ENCODE results near the gene MOB3B. TPM values are rescaled to one million over a fixed set of nuclear protein-coding genes. Genes with fewer than 3 reads are reported as not detected.

MOB3B gene
- total and polyA plus RNA-seq, 2 donors (not counting 1 experiment from before 2014, with no cell fraction given) = under 0.01 to 0.15 TPM

DNA sequence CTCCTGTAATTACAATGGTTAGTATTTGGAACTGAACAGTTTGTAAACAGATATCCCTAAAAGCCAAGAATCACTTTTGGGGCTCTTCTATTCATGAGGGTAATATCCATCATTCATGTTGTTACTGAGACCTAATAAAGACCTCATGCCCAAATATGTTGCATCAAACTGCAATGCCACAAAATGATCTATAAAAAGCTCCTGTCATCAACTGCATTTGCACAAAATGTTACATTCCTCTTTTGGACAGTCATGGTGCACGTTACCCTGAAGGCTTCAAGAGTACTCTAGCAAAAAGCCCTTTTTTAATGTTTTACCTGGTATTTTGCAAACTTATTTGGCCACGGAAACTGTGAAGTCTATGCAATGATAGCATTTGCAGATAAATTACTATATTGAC is 218.4 kb downstream of the MOB3B start:
- no peak overlapping the region for H3K9ac ChIP-seq (ENCODE audit: insufficient read depth, low read length)

DNA sequence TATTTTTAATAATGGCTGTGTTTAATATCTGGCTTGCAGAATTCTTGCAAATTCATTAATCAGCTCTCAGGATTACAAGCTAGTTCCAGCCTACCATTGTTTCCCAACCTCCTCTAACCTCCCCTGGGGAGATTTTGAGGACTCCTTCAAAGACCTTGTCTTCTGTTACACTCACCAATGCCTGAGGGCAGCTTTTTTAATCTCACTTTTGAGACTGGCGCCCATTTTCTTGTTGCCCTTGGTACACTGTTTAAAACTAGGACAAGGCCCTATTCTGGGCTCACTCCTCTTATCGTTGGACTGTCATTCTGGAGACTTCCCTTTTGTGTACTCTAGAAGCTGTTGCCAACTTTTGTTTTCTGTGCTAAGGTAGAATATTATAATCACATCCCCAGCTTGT is 219.0 kb downstream of the MOB3B start:
- Histone ChIP-seq H3K27ac (ENCODE audit: insufficient read depth, low read length) (no peak overlapping the region), H3K36me3 (ENCODE audit: control insufficient read depth, insufficient read depth, low read length) (no peaks in the 10 kb centered on the region), H3K4me2 (ENCODE audit: extremely low read depth, insufficient read depth, low read length) (no peak overlapping the region), H4K20me1 (ENCODE audit: control insufficient read depth, extremely low read depth, insufficient read depth, low read length) (no peaks in the 10 kb centered on the region), H2AFZ (ENCODE audit: low read length) (no peak overlapping the region), H3K4me3 (replicated peaks in 1 of 4; ENCODE audit: control extremely low read depth in 1 of 4, insufficient read depth in 1 of 4, low read depth in 3 of 4, low read length in 4 of 4) (no peak overlapping the region), H3K79me2 (ENCODE audit: control insufficient read depth, insufficient read depth, low read length) (no peaks in the 10 kb centered on the region), H3K9me3 (ENCODE audit: control insufficient read depth, insufficient read depth, low read depth, low read length) (no peaks in the 10 kb centered on the region), H3K4me1 (ENCODE audit: control insufficient read depth, extremely low read depth, insufficient read depth, low read length) (no peaks in the 10 kb centered on the region), H3K9ac (ENCODE audit: insufficient read depth, low read length) (no peak overlapping the region), H3K27me3 (ENCODE audit: control insufficient read depth, insufficient read depth, low read length) (no peaks in the 10 kb centered on the region)
- DNase-seq (ENCODE audit: low read depth in 2 of 2) = no peak
- TF ChIP-seq, protein P1, sequence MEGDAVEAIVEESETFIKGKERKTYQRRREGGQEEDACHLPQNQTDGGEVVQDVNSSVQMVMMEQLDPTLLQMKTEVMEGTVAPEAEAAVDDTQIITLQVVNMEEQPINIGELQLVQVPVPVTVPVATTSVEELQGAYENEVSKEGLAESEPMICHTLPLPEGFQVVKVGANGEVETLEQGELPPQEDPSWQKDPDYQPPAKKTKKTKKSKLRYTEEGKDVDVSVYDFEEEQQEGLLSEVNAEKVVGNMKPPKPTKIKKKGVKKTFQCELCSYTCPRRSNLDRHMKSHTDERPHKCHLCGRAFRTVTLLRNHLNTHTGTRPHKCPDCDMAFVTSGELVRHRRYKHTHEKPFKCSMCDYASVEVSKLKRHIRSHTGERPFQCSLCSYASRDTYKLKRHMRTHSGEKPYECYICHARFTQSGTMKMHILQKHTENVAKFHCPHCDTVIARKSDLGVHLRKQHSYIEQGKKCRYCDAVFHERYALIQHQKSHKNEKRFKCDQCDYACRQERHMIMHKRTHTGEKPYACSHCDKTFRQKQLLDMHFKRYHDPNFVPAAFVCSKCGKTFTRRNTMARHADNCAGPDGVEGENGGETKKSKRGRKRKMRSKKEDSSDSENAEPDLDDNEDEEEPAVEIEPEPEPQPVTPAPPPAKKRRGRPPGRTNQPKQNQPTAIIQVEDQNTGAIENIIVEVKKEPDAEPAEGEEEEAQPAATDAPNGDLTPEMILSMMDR (conservative IDR thresholded peaks at IDR 0.05 in 1 of 2, IDR thresholded peaks at IDR 0.05 in 1 of 2; ENCODE audit: low read depth in 1 of 2, low read length in 2 of 2) = no peak
- no peak for TF ChIP-seq EZH2 (IDR thresholded peaks at IDR 0.05; ENCODE audit: low read length, missing control alignments)

More for the DNA sequence above, 218.4 kb downstream of the MOB3B start:
- no peak for DNase-seq (ENCODE audit: low read depth in 2 of 2)
- Histone ChIP-seq H3K4me2 (ENCODE audit: extremely low read depth, insufficient read depth, low read length) (no peak overlapping the region), H3K27ac (ENCODE audit: insufficient read depth, low read length) (no peak overlapping the region), H3K79me2 (ENCODE audit: control insufficient read depth, insufficient read depth, low read length) (no peaks in the 10 kb centered on the region), H2AFZ (ENCODE audit: low read length) (no peak overlapping the region), H3K36me3 (ENCODE audit: control insufficient read depth, insufficient read depth, low read length) (no peaks in the 10 kb centered on the region), H3K4me1 (ENCODE audit: control insufficient read depth, extremely low read depth, insufficient read depth, low read length) (no peaks in the 10 kb centered on the region), H3K9me3 (ENCODE audit: control insufficient read depth, insufficient read depth, low read depth, low read length) (no peaks in the 10 kb centered on the region), H3K4me3 (replicated peaks in 1 of 4; ENCODE audit: control extremely low read depth in 1 of 4, insufficient read depth in 1 of 4, low read depth in 3 of 4, low read length in 4 of 4) (no peak overlapping the region), H3K27me3 (ENCODE audit: control insufficient read depth, insufficient read depth, low read length) (no peaks in the 10 kb centered on the region), H4K20me1 (ENCODE audit: control insufficient read depth, extremely low read depth, insufficient read depth, low read length) (no peaks in the 10 kb centered on the region)
- TF ChIP-seq, protein P1 (conservative IDR thresholded peaks at IDR 0.05 in 1 of 2, IDR thresholded peaks at IDR 0.05 in 1 of 2; ENCODE audit: low read depth in 1 of 2, low read length in 2 of 2) = no peak
- no peak for TF ChIP-seq EZH2 (IDR thresholded peaks at IDR 0.05; ENCODE audit: low read length, missing control alignments)

GRCh38 chr9:27308691-27309390 is 220.8 kb downstream of the MOB3B start:
- no peaks in the 10 kb centered on the region for H3K79me2 ChIP-seq (ENCODE audit: control insufficient read depth, insufficient read depth, low read length)
- DNase-seq (ENCODE audit: low read depth in 2 of 2) = no peak
- H3K27me3 ChIP-seq (ENCODE audit: control insufficient read depth, insufficient read depth, low read length) = no peaks in the 10 kb centered on the region
- no peak overlapping the region for H3K27ac ChIP-seq (ENCODE audit: insufficient read depth, low read length)
- no peaks in the 10 kb centered on the region for H3K9me3 ChIP-seq (ENCODE audit: control insufficient read depth, insufficient read depth, low read depth, low read length)
- no peaks in the 10 kb centered on the region for H3K36me3 ChIP-seq (ENCODE audit: control insufficient read depth, insufficient read depth, low read length)
- H4K20me1 ChIP-seq (ENCODE audit: control insufficient read depth, extremely low read depth, insufficient read depth, low read length) = no peaks in the 10 kb centered on the region
- H2AFZ ChIP-seq (ENCODE audit: low read length) = no peak overlapping the region
- TF ChIP-seq, protein P1 (conservative IDR thresholded peaks at IDR 0.05 in 1 of 2, IDR thresholded peaks at IDR 0.05 in 1 of 2; ENCODE audit: low read depth in 1 of 2, low read length in 2 of 2) = no peak
- no peak for TF ChIP-seq EZH2 (IDR thresholded peaks at IDR 0.05; ENCODE audit: low read length, missing control alignments)
- no peak overlapping the region for H3K4me2 ChIP-seq (ENCODE audit: extremely low read depth, insufficient read depth, low read length)
- H3K9ac ChIP-seq (ENCODE audit: insufficient read depth, low read length) = no peak overlapping the region
- H3K4me1 ChIP-seq (ENCODE audit: control insufficient read depth, extremely low read depth, insufficient read depth, low read length) = no peaks in the 10 kb centered on the region
- H3K4me3 ChIP-seq (replicated peaks in 1 of 4; ENCODE audit: control extremely low read depth in 1 of 4, insufficient read depth in 1 of 4, low read depth in 3 of 4, low read length in 4 of 4) = no peak overlapping the region
